GM12878 (cell line): ENCODE data around the gene TMEM252. TPM values are rescaled to one million over a fixed set of nuclear protein-coding genes. Genes with fewer than 3 reads are reported as not detected.

Source experiments
- ATAC-seq: fragments of 200-7000 bp; cut with Tn5 transposase; 3 replicates; pipeline ENCODE4 v1.9.1; 2020; ENCODE audit warnings: mild to moderate bottlenecking, moderate library complexity
- BruUV-seq: library from RNA; stranded (reverse); fragments of 400-500 nt; replicated peaks from 2 replicates; lab custom pipeline; 2021; lab: Mats Ljungman, UMichigan
- CTCF ChIA-PET: fragments of 300-600 bp; sonication (Branson Sonifier 250); formaldehyde crosslinking; extraction: SDS; loops from one replicate; lab custom pipeline; 2021; ENCODE audit warnings: inconsistent platforms; lab: Yijun Ruan, JAX
- POLR2A ChIA-PET: fragments of 350-600 bp; formaldehyde crosslinking; extraction: SDS; loops from one replicate; lab custom pipeline; 2021; ENCODE audit warnings: inconsistent platforms; lab: Charles Lee
- RAD21 ChIA-PET: fragments of 300-600 bp; sonication (Branson Sonifier 250); formaldehyde crosslinking; loops from one replicate; lab custom pipeline; 2023; ENCODE audit warnings: antibody characterized with exemption; ENCODE audit not compliant: unreplicated experiment; lab: Charles Lee
- SMC1A ChIA-PET: fragments of 300-600 bp; sonication (Branson Sonifier 250); formaldehyde crosslinking; loops from one replicate; lab custom pipeline; 2023; ENCODE audit not compliant: unreplicated experiment, uncharacterized antibody; lab: Charles Lee
- DNase-seq: peaks from one replicate; pipeline ENCODE4 v3.0.0-alpha.2; 2011; ENCODE audit warnings: low read depth, low spot score
- FAIRE-seq: peaks from 3 replicates; lab custom pipeline; 2011; peaks lifted over from hg19 to GRCh38; lab: Jason Lieb, UNC
- H2AFZ ChIP-seq: 2 replicates; pipeline ENCODE4 v1.6.0; 2011; ENCODE audit warnings: low read depth, low read length, control low read depth; ENCODE audit not compliant: control insufficient read depth
- H3K27ac ChIP-seq: 2 replicates; pipeline ENCODE4 v1.5.1; 2011; ENCODE audit warnings: control low read depth; ENCODE audit not compliant: control insufficient read depth, insufficient read depth
- H3K27me3 ChIP-seq, 2 experiments: replicated peaks in 1 of 2; 2 replicates each; pipeline versions ENCODE4 v1.6.0 to v1.6.1; 2011; ENCODE audit warnings: low read length in 1 of 2; ENCODE audit not compliant: control insufficient read depth in 2 of 2, insufficient read depth in 2 of 2
- H3K36me3 ChIP-seq, 2 experiments: 2 replicates each; pipeline ENCODE4 v1.5.1; 2011; ENCODE audit warnings: low read length in 1 of 2; ENCODE audit not compliant: control insufficient read depth in 2 of 2, insufficient read depth in 2 of 2
- H3K4me1 ChIP-seq: 2 replicates; pipeline ENCODE4 v1.6.1; 2011; ENCODE audit warnings: mild to moderate bottlenecking, low read length, moderate library complexity, mixed read lengths; ENCODE audit not compliant: control insufficient read depth, insufficient read depth
- H3K4me2 ChIP-seq: 2 replicates; pipeline ENCODE4 v1.6.0; 2011; ENCODE audit warnings: control low read depth; ENCODE audit not compliant: control insufficient read depth, insufficient read depth
- H3K4me3 ChIP-seq: fragments of 200-600 bp; sonication (generic); 2 replicates; pipeline ENCODE4 v1.5.1; 2016
- H3K79me2 ChIP-seq: 2 replicates; pipeline ENCODE4 v1.6.0; 2011; ENCODE audit warnings: low read length; ENCODE audit not compliant: control insufficient read depth, insufficient read depth
- H3K9ac ChIP-seq: 2 replicates; pipeline ENCODE4 v1.8.0; 2011; ENCODE audit warnings: low read length, control low read depth, mixed read lengths; ENCODE audit not compliant: control insufficient read depth, insufficient read depth
- H3K9me3 ChIP-seq: replicated peaks from 3 replicates; pipeline ENCODE4 v1.5.1; 2011; ENCODE audit warnings: mild to moderate bottlenecking, low read length; ENCODE audit not compliant: control insufficient read depth, insufficient read depth
- H4K20me1 ChIP-seq: 2 replicates; pipeline ENCODE4 v1.6.0; 2011; ENCODE audit not compliant: control insufficient read depth, insufficient read depth
- CREB1 ChIP-seq: IDR thresholded peaks from 2 replicates; pipeline ENCODE4 v1.6.1; 2012; ENCODE audit warnings: low read depth, mild to moderate bottlenecking, inconsistent platforms
- CREM ChIP-seq: IDR thresholded peaks from 2 replicates; pipeline ENCODE4 v1.6.1; 2014; ENCODE audit warnings: antibody characterized with exemption, low read depth
- E2F8 ChIP-seq: fragments of 450-650 bp; IDR thresholded peaks from 2 replicates; pipeline ENCODE4 v1.6.1; 2018; ENCODE audit warnings: mild to moderate bottlenecking, low read depth, moderate library complexity; ENCODE audit not compliant: partially characterized antibody
- GABPA ChIP-seq: IDR thresholded peaks from 2 replicates; pipeline ENCODE4 v1.6.1; 2014; ENCODE audit warnings: antibody characterized with exemption, low read depth, mild to moderate bottlenecking, inconsistent platforms
- HDGF ChIP-seq: fragments of 450-650 bp; IDR thresholded peaks from 2 replicates; pipeline ENCODE4 v1.6.1; 2016; ENCODE audit warnings: antibody characterized with exemption
- IRF5 ChIP-seq: fragments of 450-650 bp; IDR thresholded peaks from 2 replicates; pipeline ENCODE4 v1.6.1; 2017; ENCODE audit warnings: borderline replicate concordance
- MTA3 ChIP-seq: IDR thresholded peaks from 2 replicates; pipeline ENCODE4 v1.6.1; 2012; ENCODE audit warnings: low read length, inconsistent platforms, borderline replicate concordance
- NFYA ChIP-seq: IDR thresholded peaks from 2 replicates; pipeline ENCODE4 v1.6.1; 2011; ENCODE audit warnings: low read depth, mild to moderate bottlenecking, low read length, improper control_type of control experiment, borderline replicate concordance
- PAX5 ChIP-seq: IDR thresholded peaks from 2 replicates; pipeline ENCODE4 v1.6.1; 2011; ENCODE audit warnings: low read depth, low read length, borderline replicate concordance
- SREBF1 ChIP-seq: IDR thresholded peaks from 2 replicates; pipeline ENCODE4 v1.6.1; 2012; ENCODE audit warnings: mild to moderate bottlenecking, low read length
- YY1 ChIP-seq: IDR thresholded peaks from 2 replicates; pipeline ENCODE4 v1.6.1; 2011; ENCODE audit warnings: low read depth, mild to moderate bottlenecking, low read length
- WGBS: methylation state at CpG from one replicate; pipeline ENCODE4 v1.1.6; 2016; ENCODE audit warnings: low lambda C conversion rate; ENCODE audit not compliant: insufficient replicate concordance, insufficient coverage; ENCODE audit errors: missing lambda C conversion rate; 5-methylcytosine and 5-hydroxymethylcytosine counted together
- in situ Hi-C: fragments of 300-500 bp; cut with MboI; formaldehyde crosslinking; loops from 9 replicates; pipeline ENCODE4 v1.14.3; 2018; ENCODE audit warnings: mixed read lengths
- intact Hi-C: fragments of 100-400 bp; cut with micrococcal nuclease; formaldehyde crosslinking; loops from one replicate; pipeline ENCODE4 v1.14.2; 2022; ENCODE audit not compliant: unreplicated experiment
- polyA plus RNA-seq, 11 experiments: library from polyadenylated mRNA; depleted of rRNA in 4 of 11; unstranded in 6 of 11; stranded (reverse) in 5 of 11; fragments of >200 nt; fragmentation: Nextera tagmentation in 4 of 11; fragmentation: Illumina TruSeq in 1 of 11; extraction: Ambion mirVana in 4 of 11; extraction: Trizol in 1 of 11; gene quantifications; 1 replicate in 1 of 11; 2 replicates in 10 of 11; pipeline versions ENCODE4 v1.2.1 to v1.2.3, GENCODE V29; 2011 to 2016; ENCODE audit warnings: inconsistent platforms in 2 of 11, missing spikeins in 2 of 11, low read depth in 1 of 11
- total RNA-seq, 4 experiments: library from RNA; depleted of rRNA in 3 of 4; stranded (reverse); fragments of >200 nt in 3 of 4; fragmentation: Illumina TruSeq in 1 of 4; extraction: Trizol in 1 of 4; gene quantifications; 2 replicates each; pipeline versions ENCODE4 v1.2.1 to v1.2.3, GENCODE V29; 2013 to 2021
- TF ChIP-seq, protein P1 (sequence below): IDR thresholded peaks from 2 replicates; pipeline ENCODE4 v1.6.1; 2011; ENCODE audit warnings: mild to moderate bottlenecking, low read depth, low read length, moderate library complexity; ENCODE audit not compliant: insufficient replicate concordance
- TF ChIP-seq, protein P2 (sequence below): IDR thresholded peaks from 2 replicates; pipeline ENCODE4 v1.6.1; 2012; ENCODE audit warnings: improper control_type of control experiment, low read depth, low read length; ENCODE audit not compliant: insufficient replicate concordance

The TMEM252 gene
- total and polyA plus RNA-seq, 10 of the 15 experiments (the other 5 are each of a cell fraction or from before 2014, with no cell fraction given), result not detected

DNA sequence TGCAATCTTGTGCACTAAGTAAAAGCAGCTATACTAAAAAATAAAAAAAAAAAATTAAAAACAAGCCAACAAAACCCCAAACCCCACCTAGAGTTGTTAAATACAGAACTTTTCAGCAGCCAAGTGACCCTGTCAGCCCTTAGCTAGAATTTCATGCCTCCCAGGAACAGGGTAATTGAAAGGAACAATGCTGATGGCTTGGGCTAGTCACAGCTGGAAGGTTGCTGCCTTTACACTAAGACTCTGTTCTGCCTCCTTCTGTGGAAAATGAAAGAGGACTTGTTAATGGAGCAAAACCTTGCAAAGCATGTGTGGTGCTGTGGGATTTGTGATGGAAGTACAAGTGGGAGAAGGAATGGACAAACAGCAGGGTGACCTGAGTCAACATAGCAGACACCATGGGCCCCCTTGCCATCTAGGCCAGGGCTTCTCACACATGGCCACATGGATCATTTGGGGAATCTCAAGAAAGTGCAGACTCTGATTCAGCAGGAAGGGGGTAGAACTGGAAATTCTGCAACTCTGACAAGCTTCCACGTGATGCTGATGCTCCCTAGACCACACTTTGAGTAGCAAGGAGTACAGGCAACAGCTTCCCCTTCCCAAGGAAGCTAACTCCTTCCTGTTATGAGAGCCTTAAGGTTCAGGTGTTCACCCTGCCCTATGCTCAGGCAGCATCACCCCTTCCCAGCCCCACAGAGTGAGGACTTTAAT lies 14.9 kb upstream of the TMEM252 start:
- H2AFZ ChIP-seq, result no peak overlapping the region
- WGBS, result 5% methylated on average over 1 of the region's 1 CpG
- CTCF ChIA-PET, result interaction anchor here (3.1 kb wide), 1 partner anchor 18 kb away, joined by 8 read pairs; no protein-coding TSS in a partner anchor
- DNase-seq (no peak), ATAC-seq (no peak), FAIRE-seq (no peak)
- H3K9me3 ChIP-seq, result no peaks in the 10 kb centered on the region
- intact Hi-C loops, result no loop called here
- H3K79me2 ChIP-seq, result no peaks in the 10 kb centered on the region
- no peaks in the 10 kb centered on the region for H3K36me3 ChIP-seq
- H3K4me2 ChIP-seq, result no peak overlapping the region
- RAD21 ChIA-PET, result interaction anchor here (1.7 kb wide), 1 partner anchor 12 kb away, joined by 5 read pairs; no protein-coding TSS in a partner anchor
- POLR2A ChIA-PET, result no interaction called here
- no peaks in the 10 kb centered on the region for H4K20me1 ChIP-seq
- SMC1A ChIA-PET, result interaction anchor here (1.1 to 1.9 kb wide), 2 partner anchors 12 to 15 kb away, joined by 3 to 9 read pairs; no protein-coding TSS in a partner anchor
- no peak overlapping the region for H3K9ac ChIP-seq
- H3K4me3 ChIP-seq, result no peak overlapping the region
- H3K4me1 ChIP-seq, result no peaks in the 10 kb centered on the region
- no peak overlapping the region for H3K27ac ChIP-seq
- in situ Hi-C loops, result loop anchor here (25.0 kb wide), 1 partner anchor 193 kb away; the partner anchor contains the start of gene PGM5
- peaks cover 0 to 1% of the 10 kb centered on the region in 2 experiments; a peak in 3 of 4 replicates for H3K27me3 ChIP-seq
- no TSS peak for BruUV-seq
- no peak for TF ChIP-seq PAX5
- no peak for TF ChIP-seq CREB1
- no peak for TF ChIP-seq IRF5
- no peak for TF ChIP-seq YY1
- no peak for TF ChIP-seq MTA3
- TF ChIP-seq, protein P1, sequence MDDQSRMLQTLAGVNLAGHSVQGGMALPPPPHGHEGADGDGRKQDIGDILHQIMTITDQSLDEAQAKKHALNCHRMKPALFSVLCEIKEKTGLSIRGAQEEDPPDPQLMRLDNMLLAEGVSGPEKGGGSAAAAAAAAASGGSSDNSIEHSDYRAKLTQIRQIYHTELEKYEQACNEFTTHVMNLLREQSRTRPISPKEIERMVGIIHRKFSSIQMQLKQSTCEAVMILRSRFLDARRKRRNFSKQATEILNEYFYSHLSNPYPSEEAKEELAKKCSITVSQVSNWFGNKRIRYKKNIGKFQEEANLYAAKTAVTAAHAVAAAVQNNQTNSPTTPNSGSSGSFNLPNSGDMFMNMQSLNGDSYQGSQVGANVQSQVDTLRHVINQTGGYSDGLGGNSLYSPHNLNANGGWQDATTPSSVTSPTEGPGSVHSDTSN, result no peak
- TF ChIP-seq, protein P2, sequence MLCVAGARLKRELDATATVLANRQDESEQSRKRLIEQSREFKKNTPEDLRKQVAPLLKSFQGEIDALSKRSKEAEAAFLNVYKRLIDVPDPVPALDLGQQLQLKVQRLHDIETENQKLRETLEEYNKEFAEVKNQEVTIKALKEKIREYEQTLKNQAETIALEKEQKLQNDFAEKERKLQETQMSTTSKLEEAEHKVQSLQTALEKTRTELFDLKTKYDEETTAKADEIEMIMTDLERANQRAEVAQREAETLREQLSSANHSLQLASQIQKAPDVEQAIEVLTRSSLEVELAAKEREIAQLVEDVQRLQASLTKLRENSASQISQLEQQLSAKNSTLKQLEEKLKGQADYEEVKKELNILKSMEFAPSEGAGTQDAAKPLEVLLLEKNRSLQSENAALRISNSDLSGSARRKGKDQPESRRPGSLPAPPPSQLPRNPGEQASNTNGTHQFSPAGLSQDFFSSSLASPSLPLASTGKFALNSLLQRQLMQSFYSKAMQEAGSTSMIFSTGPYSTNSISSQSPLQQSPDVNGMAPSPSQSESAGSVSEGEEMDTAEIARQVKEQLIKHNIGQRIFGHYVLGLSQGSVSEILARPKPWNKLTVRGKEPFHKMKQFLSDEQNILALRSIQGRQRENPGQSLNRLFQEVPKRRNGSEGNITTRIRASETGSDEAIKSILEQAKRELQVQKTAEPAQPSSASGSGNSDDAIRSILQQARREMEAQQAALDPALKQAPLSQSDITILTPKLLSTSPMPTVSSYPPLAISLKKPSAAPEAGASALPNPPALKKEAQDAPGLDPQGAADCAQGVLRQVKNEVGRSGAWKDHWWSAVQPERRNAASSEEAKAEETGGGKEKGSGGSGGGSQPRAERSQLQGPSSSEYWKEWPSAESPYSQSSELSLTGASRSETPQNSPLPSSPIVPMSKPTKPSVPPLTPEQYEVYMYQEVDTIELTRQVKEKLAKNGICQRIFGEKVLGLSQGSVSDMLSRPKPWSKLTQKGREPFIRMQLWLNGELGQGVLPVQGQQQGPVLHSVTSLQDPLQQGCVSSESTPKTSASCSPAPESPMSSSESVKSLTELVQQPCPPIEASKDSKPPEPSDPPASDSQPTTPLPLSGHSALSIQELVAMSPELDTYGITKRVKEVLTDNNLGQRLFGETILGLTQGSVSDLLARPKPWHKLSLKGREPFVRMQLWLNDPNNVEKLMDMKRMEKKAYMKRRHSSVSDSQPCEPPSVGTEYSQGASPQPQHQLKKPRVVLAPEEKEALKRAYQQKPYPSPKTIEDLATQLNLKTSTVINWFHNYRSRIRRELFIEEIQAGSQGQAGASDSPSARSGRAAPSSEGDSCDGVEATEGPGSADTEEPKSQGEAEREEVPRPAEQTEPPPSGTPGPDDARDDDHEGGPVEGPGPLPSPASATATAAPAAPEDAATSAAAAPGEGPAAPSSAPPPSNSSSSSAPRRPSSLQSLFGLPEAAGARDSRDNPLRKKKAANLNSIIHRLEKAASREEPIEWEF, result no peak
- no peak for TF ChIP-seq CREM
- no peak for TF ChIP-seq SREBF1
- TF ChIP-seq HDGF, result no peak
- no peak for TF ChIP-seq GABPA
- TF ChIP-seq NFYA, result no peak
- no peak for TF ChIP-seq E2F8
